ENCODE results near the gene HSPB6. TPM values are rescaled to one million over a fixed set of nuclear protein-coding genes. Genes with fewer than 3 reads are reported as not detected.
A peak's percentile ranks its signal among the peaks of the same experiment; 100 is the strongest.

The HSPB6 gene
- total RNA-seq, 4 donors from 2014 or later, result 22.3 to 185 (median 43.9) TPM

GRCh38 chr19:35776102-35776788 lies 19.4 kb upstream of the HSPB6 start:
- Histone ChIP-seq H3K9me3 (no peaks in the 10 kb centered on the region), H3K27me3 (no peaks in the 10 kb centered on the region), H3K27ac (peak overlapping the region in 1 of 4 donors; percentile 56), H3K4me1 (peaks cover 4 to 15% (median 13%) of the 10 kb centered on the region in 4 donors), H3K4me3 (peak overlapping the region; percentile 56 to 90 (median 80)), H3K36me3 (no peaks in the 10 kb centered on the region)
- DNase-seq, result no peak
- 20 to 58% methylated on average over 3 to 13 of the region's 13 CpGs for WGBS, 2 donors (ENCODE audit: low coverage in 1 of 2)
- intact Hi-C loops (cut with DNase I; ENCODE audit: low total_unique reads) (no loop called here), in situ Hi-C loops (cut with MboI; ENCODE audit: low pct_ligation_motif_present in 1 of 4, low pct_unique_long_range_greater_than_20kb in 1 of 4, low sequenced_read_pairs in 3 of 4) (no loop called here)
- TF ChIP-seq EP300 (IDR thresholded peaks at IDR 0.05; ENCODE audit: low read depth) (no peak), POLR2AphosphoS5 (IDR thresholded peaks at IDR 0.05) (no peak), POLR2A (IDR thresholded peaks at IDR 0.05) (no peak), CTCF (IDR thresholded peaks at IDR 0.05) (no peak)

- in situ Hi-C loops (cut with MboI; ENCODE audit: low pct_ligation_motif_present in 1 of 4, low pct_unique_long_range_greater_than_20kb in 1 of 4, low sequenced_read_pairs in 3 of 4), result no loop called here
- H3K36me3 ChIP-seq, result no peaks in the 10 kb centered on the region
- no peaks in the 10 kb centered on the region for H3K9me3 ChIP-seq
- WGBS, 2 donors (ENCODE audit: low coverage in 1 of 2), result 0 to 1% methylated on average over 3 to 23 of the region's 82 CpGs
- peaks cover 4 to 15% (median 13%) of the 10 kb centered on the region in 4 donors for H3K4me1 ChIP-seq
- H3K4me3 ChIP-seq, result peak within 1 kb of the TSS; percentile 56 to 90 (median 80)
- DNase-seq, result peak; percentile 100
- intact Hi-C loops (cut with DNase I; ENCODE audit: low total_unique reads), result no loop called here
- H3K27ac ChIP-seq, result peak within 1 kb of the TSS; percentile 47 to 73 (median 60)
- H3K27me3 ChIP-seq, result no peaks in the 10 kb centered on the region
- no peak for TF ChIP-seq EP300 (IDR thresholded peaks at IDR 0.05; ENCODE audit: low read depth)
- TF ChIP-seq CTCF (IDR thresholded peaks at IDR 0.05), result no peak
- no peak for TF ChIP-seq POLR2A (IDR thresholded peaks at IDR 0.05)
- TF ChIP-seq POLR2AphosphoS5 (IDR thresholded peaks at IDR 0.05), result no peak
These were observed 18.7 kb upstream of the HSPB6 start, which contains the start of gene ARHGAP33 for GRCh38 chr19:35775298-35776101. TSS of gene ARHGAP33 (plus strand) at chr19:35775564. CDS start at chr19:35775659, 95 bp downstream.

GRCh38 chr19:35775046-35775297 lies 18.1 kb upstream of the HSPB6 start:
- Histone ChIP-seq H3K4me1 (peaks cover 4 to 15% (median 13%) of the 10 kb centered on the region in 4 donors), H3K27ac (peak overlapping the region in 1 of 4 donors; percentile 56), H3K36me3 (no peaks in the 10 kb centered on the region), H3K27me3 (no peaks in the 10 kb centered on the region), H3K9me3 (no peaks in the 10 kb centered on the region), H3K4me3 (peak overlapping the region in 3 of 4 donors; percentile 56 to 90 (median 73))
- TF ChIP-seq EP300 (IDR thresholded peaks at IDR 0.05; ENCODE audit: low read depth) (no peak), POLR2A (IDR thresholded peaks at IDR 0.05) (no peak), CTCF (IDR thresholded peaks at IDR 0.05) (no peak), POLR2AphosphoS5 (IDR thresholded peaks at IDR 0.05) (no peak)
- in situ Hi-C loops (cut with MboI; ENCODE audit: low pct_ligation_motif_present in 1 of 4, low pct_unique_long_range_greater_than_20kb in 1 of 4, low sequenced_read_pairs in 3 of 4), result no loop called here
- 24% methylated on average over 9 of the region's 9 CpGs; no CpG with 5 or more reads in 1 of the 2 donors for WGBS, 2 donors (ENCODE audit: low coverage in 1 of 2)
- no peak for DNase-seq
- intact Hi-C loops (cut with DNase I; ENCODE audit: low total_unique reads), result no loop called here

- no peaks in the 10 kb centered on the region for H3K9me3 ChIP-seq
- 34 to 43% methylated on average over 12 to 16 of the region's 16 CpGs for WGBS, 2 donors (ENCODE audit: low coverage in 1 of 2)
- TF ChIP-seq POLR2AphosphoS5 (IDR thresholded peaks at IDR 0.05), result no peak
- no peak for TF ChIP-seq POLR2A (IDR thresholded peaks at IDR 0.05)
- TF ChIP-seq CTCF (IDR thresholded peaks at IDR 0.05), result no peak
- TF ChIP-seq EP300 (IDR thresholded peaks at IDR 0.05; ENCODE audit: low read depth), result no peak
- no peak for DNase-seq
- intact Hi-C loops (cut with DNase I; ENCODE audit: low total_unique reads), result no loop called here
- H3K4me1 ChIP-seq, result peaks cover 4 to 15% (median 13%) of the 10 kb centered on the region in 4 donors
- in situ Hi-C loops (cut with MboI; ENCODE audit: low pct_ligation_motif_present in 1 of 4, low pct_unique_long_range_greater_than_20kb in 1 of 4, low sequenced_read_pairs in 3 of 4), result no loop called here
- peak overlapping the region in 1 of 4 donors; percentile 56 for H3K27ac ChIP-seq
- no peaks in the 10 kb centered on the region for H3K27me3 ChIP-seq
- no peaks in the 10 kb centered on the region for H3K36me3 ChIP-seq
- H3K4me3 ChIP-seq, result peak overlapping the region in 3 of 4 donors; percentile 56 to 90 (median 73)
These were observed 17.6 kb upstream of the HSPB6 start for GRCh38 chr19:35774274-35775045.

Measured in transverse colon (tissue), 4 donors.